Calu3 (cell line): Measurements from ENCODE around the gene ARHGEF16. TPM values are rescaled to one million over a fixed set of nuclear protein-coding genes. Genes with fewer than 3 reads are reported as not detected.

ENCODE experiments used
- BruUV-seq: library from RNA; stranded (reverse); fragments of 400-500 nt; replicated peaks from 2 replicates; lab custom pipeline; 2021; lab: Mats Ljungman, UMichigan
- CTCF ChIA-PET: fragments of 300-600 bp; sonication (Branson Sonifier 250); formaldehyde crosslinking; loops from one replicate; lab custom pipeline; 2022; ENCODE audit warnings: antibody characterized with exemption; lab: Charles Lee
- DNase-seq: peaks from one replicate; pipeline ENCODE4 v3.0.0; 2022
- H3K27ac Mint-ChIP-seq: one replicate; pipeline ENCODE4 v1.8.0; 2022; ENCODE audit warnings: mixed read lengths; ENCODE audit not compliant: unreplicated experiment
- H3K27me3 Mint-ChIP-seq: one replicate; pipeline ENCODE4 v1.8.0; 2022; ENCODE audit warnings: mixed read lengths; ENCODE audit not compliant: unreplicated experiment
- H3K36me3 Mint-ChIP-seq: one replicate; pipeline ENCODE4 v1.8.0; 2022; ENCODE audit warnings: mild to moderate bottlenecking, moderate library complexity, mixed read lengths; ENCODE audit not compliant: insufficient read depth, unreplicated experiment
- H3K4me1 Mint-ChIP-seq: one replicate; pipeline ENCODE4 v1.8.0; 2022; ENCODE audit warnings: mild to moderate bottlenecking, low read depth, mixed read lengths; ENCODE audit not compliant: unreplicated experiment
- H3K4me3 Mint-ChIP-seq: one replicate; pipeline ENCODE4 v1.8.0; 2022; ENCODE audit warnings: mild to moderate bottlenecking, low read depth, moderate library complexity, mixed read lengths; ENCODE audit not compliant: unreplicated experiment
- H3K9me3 Mint-ChIP-seq: one replicate; pipeline ENCODE4 v1.8.0; 2022; ENCODE audit warnings: low read depth, mixed read lengths; ENCODE audit not compliant: unreplicated experiment
- intact Hi-C: fragments of 100-400 bp; cut with micrococcal nuclease; formaldehyde crosslinking; loops from one replicate; pipeline ENCODE4 v1.10.0; 2022; ENCODE audit not compliant: unreplicated experiment
- total RNA-seq: library from RNA; stranded (reverse); gene quantifications from 2 replicates; pipeline ENCODE4 v1.2.3, GENCODE V29; 2022
- TF ChIP-seq, protein P1 (sequence below): fragments of 200-600 bp; IDR thresholded peaks from one replicate; pipeline ENCODE4 v1.8.0; 2022; ENCODE audit warnings: antibody characterized with exemption; ENCODE audit not compliant: unreplicated experiment

Gene ARHGEF16
- total RNA-seq, 1 experiment from 2014 or later = 24.2 TPM

DNA sequence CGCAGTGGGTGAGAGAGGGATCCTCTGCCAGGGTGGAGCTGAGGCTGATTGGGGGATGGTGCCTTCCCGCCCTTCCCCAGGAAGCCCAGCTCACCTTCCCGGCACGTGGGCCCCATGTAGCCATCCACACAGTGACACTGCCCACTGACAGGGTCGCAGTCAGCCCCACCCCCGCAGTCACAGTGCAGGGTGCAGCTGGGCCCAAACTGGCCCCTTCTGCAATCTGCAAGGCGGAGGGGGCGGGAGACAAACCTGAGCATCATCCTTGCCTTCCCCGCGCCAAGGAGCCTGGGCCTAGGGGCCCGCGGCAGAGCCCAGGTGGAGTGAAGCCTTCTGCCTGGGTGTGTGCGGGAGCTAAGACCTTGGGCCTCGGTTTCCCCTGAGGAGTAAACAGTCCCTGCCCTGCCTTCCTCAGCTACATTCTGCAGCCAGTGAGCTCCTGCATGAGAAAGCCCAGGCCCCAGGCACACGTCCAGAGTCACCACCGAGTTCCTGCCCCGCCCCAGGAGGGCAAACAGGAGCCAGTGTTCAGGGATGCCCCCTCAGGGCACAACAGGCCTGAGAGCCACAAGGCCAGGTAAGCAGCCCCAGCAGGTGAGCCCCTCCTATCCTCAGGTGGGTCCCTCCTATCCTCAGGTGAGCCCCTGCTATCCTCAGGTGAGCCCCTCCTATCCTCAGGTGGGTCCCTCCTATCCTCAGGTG, 38.2 kb downstream of the ARHGEF16 start:
- DNase-seq = peak; percentile 29
- peaks cover 6% of the 10 kb centered on the region for H3K9me3 Mint-ChIP-seq
- no peaks in the 10 kb centered on the region for H3K4me1 Mint-ChIP-seq
- CTCF ChIA-PET = interaction anchor here (0.7 to 1.0 kb wide), 2 partner anchors 40 to 122 kb away, joined by 3 to 4 read pairs; no protein-coding TSS in a partner anchor
- peaks cover 24% of the 10 kb centered on the region for H3K36me3 Mint-ChIP-seq
- intact Hi-C loops = loop anchor here (2.0 kb wide), 1 partner anchor 126 kb away; no protein-coding TSS in a partner anchor
- H3K27ac Mint-ChIP-seq = no peak overlapping the region
- TF ChIP-seq, protein P1, sequence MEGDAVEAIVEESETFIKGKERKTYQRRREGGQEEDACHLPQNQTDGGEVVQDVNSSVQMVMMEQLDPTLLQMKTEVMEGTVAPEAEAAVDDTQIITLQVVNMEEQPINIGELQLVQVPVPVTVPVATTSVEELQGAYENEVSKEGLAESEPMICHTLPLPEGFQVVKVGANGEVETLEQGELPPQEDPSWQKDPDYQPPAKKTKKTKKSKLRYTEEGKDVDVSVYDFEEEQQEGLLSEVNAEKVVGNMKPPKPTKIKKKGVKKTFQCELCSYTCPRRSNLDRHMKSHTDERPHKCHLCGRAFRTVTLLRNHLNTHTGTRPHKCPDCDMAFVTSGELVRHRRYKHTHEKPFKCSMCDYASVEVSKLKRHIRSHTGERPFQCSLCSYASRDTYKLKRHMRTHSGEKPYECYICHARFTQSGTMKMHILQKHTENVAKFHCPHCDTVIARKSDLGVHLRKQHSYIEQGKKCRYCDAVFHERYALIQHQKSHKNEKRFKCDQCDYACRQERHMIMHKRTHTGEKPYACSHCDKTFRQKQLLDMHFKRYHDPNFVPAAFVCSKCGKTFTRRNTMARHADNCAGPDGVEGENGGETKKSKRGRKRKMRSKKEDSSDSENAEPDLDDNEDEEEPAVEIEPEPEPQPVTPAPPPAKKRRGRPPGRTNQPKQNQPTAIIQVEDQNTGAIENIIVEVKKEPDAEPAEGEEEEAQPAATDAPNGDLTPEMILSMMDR = no peak
- H3K27me3 Mint-ChIP-seq = no peaks in the 10 kb centered on the region
- H3K4me3 Mint-ChIP-seq = no peak overlapping the region
- BruUV-seq = no TSS peak

DNA sequence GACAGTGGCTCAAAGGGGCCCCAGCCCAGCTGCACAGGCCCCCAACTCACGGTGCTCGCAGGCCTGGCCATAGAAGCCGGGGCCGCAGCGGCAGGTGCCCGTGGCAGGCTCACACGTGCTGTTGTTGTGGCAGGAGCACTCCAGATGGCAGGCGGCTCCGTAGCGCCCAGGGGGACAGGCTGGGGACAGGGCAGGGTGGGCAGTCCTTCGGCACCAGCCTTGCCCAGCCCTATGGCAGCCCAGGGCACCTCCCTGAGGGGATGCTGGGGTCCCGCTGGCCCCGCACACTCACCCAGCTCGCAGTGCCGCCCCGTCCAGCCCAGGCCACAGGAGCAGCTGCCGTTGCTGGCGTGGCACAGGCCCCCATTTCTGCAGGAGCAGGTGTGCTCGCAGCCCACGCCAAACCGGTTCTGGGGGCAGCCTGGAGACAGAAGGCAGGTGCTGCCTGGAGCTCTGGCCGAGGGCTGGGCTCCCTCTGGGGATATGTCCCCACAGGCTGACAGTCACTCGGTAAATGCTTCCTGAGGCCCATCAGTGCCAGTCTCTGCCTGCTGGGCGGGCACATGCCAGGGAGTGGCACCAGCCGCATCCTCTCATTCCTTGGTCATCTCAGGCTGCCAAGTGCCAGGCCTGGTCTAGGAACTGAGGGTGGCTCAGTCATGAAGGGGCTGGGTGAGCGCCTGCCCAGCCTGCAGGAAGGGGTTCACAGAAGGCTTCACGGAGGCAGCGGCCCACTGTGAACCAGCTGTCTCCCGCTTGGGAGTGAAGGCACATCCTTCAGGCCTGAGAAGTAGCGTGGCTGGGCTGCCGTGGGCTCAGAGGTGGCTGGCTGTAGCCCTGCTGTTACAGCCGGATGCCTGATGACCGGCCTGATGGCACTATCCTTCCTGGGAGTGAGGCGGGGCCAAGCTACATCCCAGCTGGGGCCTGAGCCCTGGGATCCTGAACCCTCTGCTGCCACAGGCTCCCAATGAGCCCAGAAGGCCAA, 40.1 kb downstream of the ARHGEF16 start:
- DNase-seq = no peak
- Mint-ChIP-seq H3K9me3 (no peaks in the 10 kb centered on the region), H3K27ac (no peak overlapping the region), H3K4me1 (no peaks in the 10 kb centered on the region), H3K27me3 (no peaks in the 10 kb centered on the region), H3K4me3 (no peak overlapping the region), H3K36me3 (peaks cover 21% of the 10 kb centered on the region)
- intact Hi-C loops = no loop called here
- TF ChIP-seq, protein P1 = no peak
- CTCF ChIA-PET = no interaction called here
- no TSS peak for BruUV-seq

DNA sequence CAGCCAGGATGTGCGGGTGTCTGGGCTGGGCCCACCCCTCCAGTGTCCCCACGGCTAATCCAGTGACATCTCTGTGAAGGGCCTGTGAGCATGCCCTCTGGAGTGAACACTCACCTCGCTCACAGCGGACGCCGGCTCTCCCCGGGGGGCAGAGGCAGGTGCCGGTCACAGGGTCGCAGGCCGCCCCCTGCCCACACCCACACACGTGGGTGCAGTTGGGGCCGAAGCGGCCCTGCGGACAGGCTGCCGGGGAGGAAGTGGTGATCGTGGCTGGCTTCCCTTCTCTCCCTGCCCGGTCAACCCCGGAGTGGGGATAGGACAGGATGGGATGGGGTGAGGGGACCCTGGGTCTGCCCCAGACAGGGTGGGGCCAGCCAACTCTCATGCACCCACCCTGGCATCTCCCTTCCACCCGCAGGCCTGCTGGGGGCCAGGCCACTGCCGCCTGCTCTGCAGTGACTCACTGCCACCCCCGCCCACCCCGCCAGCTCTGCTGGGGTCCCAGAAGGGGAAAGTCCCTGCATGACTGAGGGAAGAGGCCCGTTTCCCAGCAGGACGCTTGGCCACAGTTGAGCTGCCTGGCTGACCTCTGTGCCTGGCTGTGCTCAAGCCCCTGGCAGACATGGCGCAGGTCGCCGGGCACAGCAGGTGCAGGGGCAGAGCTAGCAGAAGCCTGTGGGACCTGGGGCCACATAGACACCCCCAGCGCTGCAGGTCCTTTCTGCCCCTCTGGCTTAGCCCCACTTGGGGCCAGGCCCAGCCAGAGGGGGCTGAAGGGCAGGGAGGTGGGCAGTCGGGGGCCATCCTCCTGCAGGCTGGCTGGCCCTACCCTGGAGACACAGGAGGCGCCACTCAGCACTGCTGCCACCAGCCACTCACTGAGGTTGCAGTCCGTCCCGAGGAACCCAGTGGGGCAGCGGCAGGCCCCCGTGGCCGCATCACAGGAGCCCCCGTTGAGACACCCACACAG, 41.6 kb downstream of the ARHGEF16 start:
- BruUV-seq = no TSS peak
- no peaks in the 10 kb centered on the region for H3K4me1 Mint-ChIP-seq
- CTCF ChIA-PET = no interaction called here
- no peak overlapping the region for H3K27ac Mint-ChIP-seq
- peaks cover 12% of the 10 kb centered on the region for H3K36me3 Mint-ChIP-seq
- H3K9me3 Mint-ChIP-seq = no peaks in the 10 kb centered on the region
- DNase-seq = no peak
- H3K4me3 Mint-ChIP-seq = no peak overlapping the region
- no peaks in the 10 kb centered on the region for H3K27me3 Mint-ChIP-seq
- intact Hi-C loops = no loop called here
- TF ChIP-seq, protein P1 = no peak

DNA sequence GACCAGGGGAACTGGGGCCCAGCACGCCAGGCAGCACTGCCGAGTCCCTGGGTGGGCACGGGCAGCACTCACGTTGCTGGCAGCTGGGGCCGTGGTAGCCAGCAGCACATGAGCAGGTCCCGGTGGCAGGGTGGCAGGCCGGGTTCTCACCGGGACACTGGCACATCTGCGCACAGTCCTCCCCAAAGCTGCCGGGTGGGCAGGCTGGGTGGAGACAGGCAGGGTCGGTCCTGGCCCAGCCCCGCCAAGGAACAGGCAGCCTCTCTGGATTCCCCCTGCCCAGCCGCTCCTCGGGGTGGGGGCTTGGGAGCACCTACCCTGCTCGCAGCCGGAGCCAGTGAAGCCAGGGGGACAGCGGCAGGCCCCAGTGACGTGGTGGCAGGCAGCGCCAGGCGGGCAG, 42.5 kb downstream of the ARHGEF16 start:
- no TSS peak for BruUV-seq
- no peak overlapping the region for H3K27ac Mint-ChIP-seq
- no peak for DNase-seq
- no peak overlapping the region for H3K4me3 Mint-ChIP-seq
- CTCF ChIA-PET = no interaction called here
- peaks cover 5% of the 10 kb centered on the region for H3K36me3 Mint-ChIP-seq
- no peaks in the 10 kb centered on the region for H3K4me1 Mint-ChIP-seq
- intact Hi-C loops = no loop called here
- H3K27me3 Mint-ChIP-seq = no peaks in the 10 kb centered on the region
- TF ChIP-seq, protein P1 = no peak
- H3K9me3 Mint-ChIP-seq = no peaks in the 10 kb centered on the region
